Keratinocyte (primary cell): Measurements from ENCODE around the gene LCP2. TPM values are rescaled to one million over a fixed set of nuclear protein-coding genes. Genes with fewer than 3 reads are reported as not detected.

Experiments
- DNase-seq: peaks from one replicate; pipeline ENCODE4 v3.0.0-alpha.2; 2011; ENCODE audit warnings: low read depth, missing footprints, low spot score
- FAIRE-seq: peaks from 2 replicates; lab custom pipeline; 2011; peaks lifted over from hg19 to GRCh38; lab: Jason Lieb, UNC
- H2AFZ ChIP-seq: 2 replicates; pipeline ENCODE4 v1.6.0; 2012; ENCODE audit warnings: low read length, control low read depth, inconsistent platforms; ENCODE audit not compliant: control insufficient read depth
- H3K27ac ChIP-seq: 2 replicates; pipeline ENCODE4 v1.5.1; 2011; ENCODE audit warnings: low read length; ENCODE audit not compliant: control insufficient read depth, insufficient read depth
- H3K27me3 ChIP-seq: 3 replicates; pipeline ENCODE4 v1.6.0; 2011; ENCODE audit warnings: low read length; ENCODE audit not compliant: control insufficient read depth, insufficient read depth; ENCODE audit errors: extremely low read depth
- H3K36me3 ChIP-seq, 2 experiments: 2 replicates in 1 of 2; 3 replicates in 1 of 2; pipeline ENCODE4 v1.5.1; 2011; ENCODE audit warnings: low read length in 2 of 2, mild to moderate bottlenecking in 1 of 2; ENCODE audit not compliant: control insufficient read depth in 2 of 2, insufficient read depth in 2 of 2; ENCODE audit errors: extremely low read depth in 1 of 2
- H3K4me1 ChIP-seq: 3 replicates; pipeline ENCODE4 v1.5.1; 2011; ENCODE audit warnings: low read length; ENCODE audit not compliant: control insufficient read depth, insufficient read depth; ENCODE audit errors: extremely low read depth
- H3K4me2 ChIP-seq: 3 replicates; pipeline ENCODE4 v1.6.0; 2011; ENCODE audit warnings: low read depth, low read length; ENCODE audit not compliant: control insufficient read depth, insufficient read depth; ENCODE audit errors: extremely low read depth
- H3K4me3 ChIP-seq, 3 experiments: fragments of 200-600 bp in 1 of 3; sonication (generic) in 1 of 3; 2 replicates in 2 of 3; 3 replicates in 1 of 3; pipeline ENCODE4 v1.5.1; 2011 to 2016; ENCODE audit warnings: low read length in 3 of 3, mild to moderate bottlenecking in 3 of 3, control low read depth in 2 of 3, inconsistent platforms in 1 of 3, low read depth in 1 of 3, mixed read lengths in 1 of 3, mixed run types in 1 of 3, moderate library complexity in 1 of 3; ENCODE audit not compliant: control insufficient read depth in 2 of 3, insufficient read depth in 2 of 3; ENCODE audit errors: extremely low read depth in 1 of 3
- H3K79me2 ChIP-seq: 2 replicates; pipeline ENCODE4 v1.6.0; 2012; ENCODE audit warnings: low read length; ENCODE audit not compliant: control insufficient read depth, insufficient read depth
- H3K9ac ChIP-seq: 3 replicates; pipeline ENCODE4 v1.6.0; 2011; ENCODE audit warnings: low read length; ENCODE audit not compliant: control insufficient read depth, insufficient read depth; ENCODE audit errors: extremely low read depth
- H3K9me1 ChIP-seq: 3 replicates; pipeline ENCODE4 v1.6.0; 2011; ENCODE audit warnings: low read length; ENCODE audit not compliant: control insufficient read depth, insufficient read depth; ENCODE audit errors: extremely low read depth
- H3K9me3 ChIP-seq: 2 replicates; pipeline ENCODE4 v1.5.1; 2012; ENCODE audit warnings: low read depth, low read length; ENCODE audit not compliant: control insufficient read depth
- H4K20me1 ChIP-seq: 3 replicates; pipeline ENCODE4 v1.6.0; 2011; ENCODE audit warnings: low read length; ENCODE audit not compliant: control insufficient read depth, insufficient read depth; ENCODE audit errors: extremely low read depth
- EZH2 ChIP-seq: IDR thresholded peaks from one replicate; pipeline ENCODE4 v1.6.1; 2012; ENCODE audit warnings: inconsistent platforms, mild to moderate bottlenecking, low read length, moderate library complexity
- dilution Hi-C: fragments of 300-500 bp; cut with MboI; formaldehyde crosslinking; loops from one replicate; pipeline ENCODE4 v1.7.0; 2020; ENCODE audit warnings: low sequenced_read_pairs; ENCODE audit not compliant: extremely low pct_ligation_motif_present
- polyA plus RNA-seq, 5 experiments: library from polyadenylated mRNA; depleted of rRNA in 3 of 5; stranded (reverse) in 3 of 5; stranded (forward) in 1 of 5; unstranded in 1 of 5; fragments of >200 nt; gene quantifications; 1 replicate in 1 of 5; 2 replicates in 3 of 5; 3 replicates in 1 of 5; pipeline versions ENCODE4 v1.2.1 to v1.2.3, GENCODE V29; 2011 to 2012; ENCODE audit warnings: missing spikeins in 2 of 5, low read depth in 1 of 5, low replicate concordance in 1 of 5
- TF ChIP-seq, protein P1 (sequence below), 3 experiments: IDR thresholded peaks in 1 of 3; conservative IDR thresholded peaks in 1 of 3; optimal IDR thresholded peaks in 1 of 3; 2 replicates in 2 of 3; 3 replicates in 1 of 3; pipeline versions ENCODE3 to v1.5.1; 2011; ENCODE audit warnings: low read length in 3 of 3, mild to moderate bottlenecking in 3 of 3, moderate library complexity in 2 of 3, control low read depth in 1 of 3, inconsistent platforms in 1 of 3; ENCODE audit not compliant: insufficient read depth in 2 of 3; ENCODE audit errors: extremely low read depth in 1 of 3

Gene LCP2
- polyA plus RNA-seq, 1 donor (not counting 4 experiments of a cell fraction or from before 2014, with no cell fraction given): not detected

DNA sequence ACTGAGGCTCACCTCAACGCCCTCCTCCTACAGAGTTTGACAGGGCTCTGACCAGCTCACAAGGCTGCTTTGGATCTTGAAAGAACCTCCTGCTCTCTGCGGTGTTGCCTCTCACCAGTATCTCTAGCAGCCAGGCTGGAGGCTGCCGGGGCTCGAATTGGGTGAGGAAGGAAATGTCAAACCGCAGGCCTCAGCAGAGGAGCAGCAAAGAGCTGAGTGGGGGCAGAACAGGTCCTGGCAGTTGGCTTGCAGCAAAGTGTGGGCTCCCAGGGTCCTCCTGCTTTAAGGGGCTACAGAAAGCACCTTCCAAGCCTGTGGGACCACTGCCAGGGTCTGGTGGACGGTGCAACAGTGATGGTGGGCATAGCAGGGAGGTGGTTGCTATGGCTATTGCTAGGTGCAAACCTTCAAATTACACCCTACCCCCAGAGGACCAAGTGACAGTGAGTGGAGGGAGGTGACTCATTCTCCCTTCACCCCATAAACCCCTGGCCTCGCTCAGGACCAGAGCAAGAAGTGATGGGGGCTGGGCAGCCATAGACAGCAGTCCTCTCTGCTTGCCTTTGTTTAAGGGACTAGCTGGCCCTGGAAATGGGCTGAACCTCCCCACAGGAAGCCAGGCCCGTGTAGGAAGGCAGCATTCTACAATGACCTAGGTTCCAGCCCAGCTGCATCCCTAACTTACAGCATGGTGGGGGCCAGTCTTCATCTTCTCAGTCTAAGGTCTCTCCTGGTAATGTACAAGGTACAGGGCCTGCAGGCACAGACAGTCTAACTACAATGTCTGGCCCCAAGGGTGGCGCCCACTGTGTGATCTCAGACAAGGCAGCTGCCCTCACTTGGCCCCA lies 18.7 kb downstream of the LCP2 start:
- no peaks in the 10 kb centered on the region for H3K27me3 ChIP-seq
- no peak overlapping the region for H3K9ac ChIP-seq
- H3K4me3 ChIP-seq: no peak overlapping the region
- no peaks in the 10 kb centered on the region for H3K9me1 ChIP-seq
- FAIRE-seq (no peak), DNase-seq (no peak)
- H3K4me2 ChIP-seq: no peak overlapping the region
- no peak for TF ChIP-seq EZH2
- TF ChIP-seq, protein P1, sequence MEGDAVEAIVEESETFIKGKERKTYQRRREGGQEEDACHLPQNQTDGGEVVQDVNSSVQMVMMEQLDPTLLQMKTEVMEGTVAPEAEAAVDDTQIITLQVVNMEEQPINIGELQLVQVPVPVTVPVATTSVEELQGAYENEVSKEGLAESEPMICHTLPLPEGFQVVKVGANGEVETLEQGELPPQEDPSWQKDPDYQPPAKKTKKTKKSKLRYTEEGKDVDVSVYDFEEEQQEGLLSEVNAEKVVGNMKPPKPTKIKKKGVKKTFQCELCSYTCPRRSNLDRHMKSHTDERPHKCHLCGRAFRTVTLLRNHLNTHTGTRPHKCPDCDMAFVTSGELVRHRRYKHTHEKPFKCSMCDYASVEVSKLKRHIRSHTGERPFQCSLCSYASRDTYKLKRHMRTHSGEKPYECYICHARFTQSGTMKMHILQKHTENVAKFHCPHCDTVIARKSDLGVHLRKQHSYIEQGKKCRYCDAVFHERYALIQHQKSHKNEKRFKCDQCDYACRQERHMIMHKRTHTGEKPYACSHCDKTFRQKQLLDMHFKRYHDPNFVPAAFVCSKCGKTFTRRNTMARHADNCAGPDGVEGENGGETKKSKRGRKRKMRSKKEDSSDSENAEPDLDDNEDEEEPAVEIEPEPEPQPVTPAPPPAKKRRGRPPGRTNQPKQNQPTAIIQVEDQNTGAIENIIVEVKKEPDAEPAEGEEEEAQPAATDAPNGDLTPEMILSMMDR (optimal IDR thresholded peaks at IDR 0.05 in 1 of 3, IDR thresholded peaks at IDR 0.05 in 1 of 3, conservative IDR thresholded peaks at IDR 0.05 in 1 of 3; ENCODE audit: extremely low read depth in 1 of 3, insufficient read depth in 2 of 3, low read length in 3 of 3): no peak
- H3K4me1 ChIP-seq: no peaks in the 10 kb centered on the region
- H2AFZ ChIP-seq: no peak overlapping the region
- no peaks in the 10 kb centered on the region for H3K9me3 ChIP-seq
- no peaks in the 10 kb centered on the region for H3K36me3 ChIP-seq
- no peaks in the 10 kb centered on the region for H4K20me1 ChIP-seq
- no peak overlapping the region for H3K27ac ChIP-seq
- H3K79me2 ChIP-seq: no peaks in the 10 kb centered on the region
- dilution Hi-C loops: no loop called here

DNA sequence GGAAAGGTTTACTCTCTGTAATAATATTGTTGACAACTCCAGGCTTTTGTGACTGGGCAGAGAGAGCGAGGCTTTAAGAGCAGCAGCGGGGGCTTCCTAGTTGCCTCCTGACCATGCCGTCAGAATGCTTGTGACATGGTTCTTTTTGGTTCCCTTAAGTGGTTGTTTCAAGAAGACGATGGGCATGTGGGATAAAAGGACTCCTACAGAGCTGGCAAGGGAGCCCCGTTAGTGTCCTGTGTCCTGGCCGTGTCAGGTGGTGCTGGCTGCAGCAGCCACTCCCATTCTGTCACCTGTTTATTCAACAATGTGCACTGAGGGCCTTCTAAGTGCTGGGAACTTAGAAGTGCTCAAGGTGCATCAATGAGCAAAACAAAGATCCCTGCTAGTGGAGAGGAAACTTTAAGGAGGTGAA lies 19.7 kb downstream of the LCP2 start:
- FAIRE-seq (no peak), DNase-seq (no peak)
- Histone ChIP-seq H3K27ac (no peak overlapping the region), H3K79me2 (no peaks in the 10 kb centered on the region), H3K4me3 (no peak overlapping the region), H3K9ac (no peak overlapping the region), H3K9me3 (no peaks in the 10 kb centered on the region), H2AFZ (no peak overlapping the region), H3K36me3 (no peaks in the 10 kb centered on the region), H3K4me1 (no peaks in the 10 kb centered on the region), H3K4me2 (no peak overlapping the region), H3K9me1 (no peaks in the 10 kb centered on the region), H3K27me3 (no peaks in the 10 kb centered on the region), H4K20me1 (no peaks in the 10 kb centered on the region)
- dilution Hi-C loops: no loop called here
- TF ChIP-seq, protein P1 (optimal IDR thresholded peaks at IDR 0.05 in 1 of 3, IDR thresholded peaks at IDR 0.05 in 1 of 3, conservative IDR thresholded peaks at IDR 0.05 in 1 of 3; ENCODE audit: extremely low read depth in 1 of 3, insufficient read depth in 2 of 3, low read length in 3 of 3): no peak
